NCI-H146 treated with DMSO at 0.1 percent for 48 hours (cell line): ENCODE data around the gene KLHL1.

Experiments
- DNase-seq: peaks from one replicate; lab custom pipeline; 2025; ENCODE audit not compliant: unreplicated experiment; lab: John Stamatoyannopoulos, UW

KLHL1 gene

DNA sequence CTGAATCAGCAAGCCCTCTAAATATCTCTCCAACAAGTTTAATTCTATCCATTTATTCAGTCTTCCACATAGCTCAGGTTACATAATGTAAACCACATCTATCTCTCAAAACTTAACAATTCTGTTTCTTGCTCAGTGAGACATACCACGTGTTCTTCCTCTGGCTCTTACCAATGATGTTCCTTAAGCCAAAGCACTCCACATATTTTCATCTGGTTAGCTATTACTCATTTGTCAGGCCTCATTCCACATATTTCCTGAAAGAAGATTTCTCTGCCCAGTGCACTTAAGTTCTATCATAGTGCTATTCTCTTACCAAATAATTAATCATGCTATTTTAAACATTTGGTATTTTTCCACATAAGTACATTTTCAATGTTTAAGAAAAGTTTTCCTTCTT lies 403.9 kb downstream of the KLHL1 start:
- DNase-seq, result no peak

DNA sequence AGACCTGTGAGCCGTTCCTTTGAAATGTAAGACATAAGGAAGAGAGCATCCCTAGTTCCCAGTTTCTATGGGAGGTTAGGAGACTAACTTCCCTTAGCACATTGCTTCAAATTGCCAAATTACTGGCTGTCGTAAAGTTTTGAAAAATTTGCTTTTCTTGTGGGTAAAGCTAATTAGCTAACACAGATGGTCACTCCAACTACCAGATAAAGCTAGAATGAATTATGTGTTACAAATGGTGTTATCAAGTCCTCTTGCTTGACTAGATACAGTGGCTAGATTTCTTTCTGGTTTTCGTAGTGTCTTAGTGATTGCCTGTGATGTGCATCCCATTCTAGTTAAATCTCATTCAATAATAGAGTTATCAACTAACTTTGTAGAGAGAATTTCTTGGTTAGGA lies 417.3 kb downstream of the KLHL1 start:
- no peak for DNase-seq

DNA sequence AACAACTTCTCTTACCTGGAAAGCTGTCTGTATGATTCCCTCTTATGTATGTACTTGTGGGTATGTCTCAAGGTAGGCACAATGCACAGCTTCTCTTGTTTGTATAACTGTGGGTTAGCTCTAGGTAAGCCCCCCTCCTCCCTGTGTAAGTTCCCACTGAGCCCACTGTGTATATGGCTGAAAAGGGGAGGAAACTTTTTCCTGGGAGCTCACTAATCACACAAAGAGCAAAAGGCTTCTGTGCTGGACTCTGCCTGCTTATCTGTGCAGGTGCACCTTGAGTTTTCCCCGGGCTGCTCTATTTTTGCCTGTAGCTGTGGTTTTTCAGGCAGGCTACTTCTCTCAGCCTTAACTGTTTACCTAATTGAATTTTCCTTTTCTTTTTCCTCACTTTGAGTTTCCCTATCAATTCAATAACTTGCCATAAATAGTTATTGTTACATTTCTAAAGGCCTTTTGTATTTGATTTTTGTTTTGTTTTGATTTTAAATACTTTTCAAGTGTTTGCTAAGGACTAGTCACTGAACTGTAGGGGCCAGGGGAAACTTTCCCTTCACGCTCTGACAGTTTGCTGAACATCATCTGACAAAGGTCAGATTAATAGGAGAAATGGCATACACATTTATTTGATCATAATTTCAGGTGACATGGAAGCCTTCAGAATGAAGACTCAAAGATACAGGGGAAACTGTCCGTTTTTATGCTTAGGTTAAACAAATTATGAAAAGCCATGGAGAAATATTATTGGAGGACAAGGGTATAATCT lies 424.1 kb downstream of the KLHL1 start:
- DNase-seq, result peak; percentile 52

DNA sequence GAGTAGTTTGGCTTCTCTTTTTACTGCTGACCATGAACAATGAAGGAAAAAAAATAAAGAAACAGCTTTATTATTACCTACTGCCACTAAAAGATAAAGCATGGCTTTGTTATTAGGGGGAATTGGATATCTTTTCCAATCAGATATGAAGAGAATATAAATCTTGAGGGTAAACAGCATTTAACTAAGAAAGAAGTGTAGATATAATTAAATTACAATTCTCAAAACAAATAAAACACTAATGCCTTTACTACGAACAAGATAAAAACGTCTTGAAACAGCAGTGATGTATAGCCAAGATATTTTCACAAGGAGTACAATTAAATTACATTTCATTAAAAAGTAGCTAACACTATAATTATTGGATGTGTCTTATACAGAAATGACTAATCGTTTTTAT lies 426.5 kb downstream of the KLHL1 start:
- no peak for DNase-seq

DNA sequence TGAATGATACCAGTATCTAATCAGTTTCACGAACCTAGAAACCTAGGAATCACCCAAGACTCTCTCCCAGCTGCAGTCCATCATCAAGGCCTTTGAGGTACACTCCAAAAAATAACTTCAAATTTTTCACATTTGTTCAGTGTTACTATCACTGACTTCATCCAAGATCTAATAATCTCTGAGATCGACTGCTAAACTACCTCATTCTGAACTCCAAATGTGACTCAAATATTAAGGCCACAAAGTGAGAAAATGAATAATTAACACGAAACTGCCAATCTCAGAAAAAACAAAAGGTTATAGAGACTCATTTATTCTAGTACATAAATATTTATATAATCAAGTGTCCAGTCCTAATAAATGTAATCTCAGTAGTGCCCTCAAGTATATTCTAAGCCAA lies 430.9 kb downstream of the KLHL1 start:
- DNase-seq, result no peak

DNA sequence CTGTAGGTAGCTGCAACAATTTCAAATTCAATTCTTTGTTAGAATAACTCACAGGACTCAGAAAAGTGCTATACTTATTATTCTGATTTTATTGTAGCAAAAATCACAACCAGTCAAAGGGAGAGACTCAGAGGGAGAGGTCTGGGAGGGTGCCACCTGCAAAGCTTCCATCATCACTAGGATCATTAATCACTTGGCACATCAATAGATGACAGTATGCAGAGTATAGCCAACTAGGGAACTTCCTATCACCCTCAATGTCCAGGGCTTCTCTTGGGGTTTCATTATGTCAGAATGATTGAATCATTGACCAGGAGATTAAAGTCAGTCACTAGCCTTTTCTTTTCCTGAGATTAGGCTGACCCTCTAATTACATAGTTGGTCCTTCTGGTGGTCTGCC lies 432.0 kb downstream of the KLHL1 start:
- DNase-seq, result no peak

DNA sequence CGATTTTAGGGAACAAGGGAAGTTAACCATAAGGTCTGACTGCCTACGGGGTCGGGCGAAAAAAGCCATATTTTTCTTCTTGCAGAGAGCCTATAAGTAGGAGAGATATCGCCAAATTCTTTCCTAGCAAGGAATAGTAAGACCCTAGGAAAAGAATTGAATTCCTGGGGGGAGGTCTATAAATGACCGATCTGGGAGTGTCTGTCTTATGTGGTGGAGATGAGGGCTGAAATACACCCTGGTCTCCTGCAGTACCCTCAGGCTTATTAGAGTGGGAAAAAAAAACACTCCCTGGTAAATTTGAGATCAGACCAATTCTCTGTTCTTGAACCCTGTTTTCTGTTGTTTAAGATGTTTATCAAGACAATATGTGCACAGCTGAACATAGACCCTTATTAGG lies 448.1 kb downstream of the KLHL1 start:
- DNase-seq, result no peak

DNA sequence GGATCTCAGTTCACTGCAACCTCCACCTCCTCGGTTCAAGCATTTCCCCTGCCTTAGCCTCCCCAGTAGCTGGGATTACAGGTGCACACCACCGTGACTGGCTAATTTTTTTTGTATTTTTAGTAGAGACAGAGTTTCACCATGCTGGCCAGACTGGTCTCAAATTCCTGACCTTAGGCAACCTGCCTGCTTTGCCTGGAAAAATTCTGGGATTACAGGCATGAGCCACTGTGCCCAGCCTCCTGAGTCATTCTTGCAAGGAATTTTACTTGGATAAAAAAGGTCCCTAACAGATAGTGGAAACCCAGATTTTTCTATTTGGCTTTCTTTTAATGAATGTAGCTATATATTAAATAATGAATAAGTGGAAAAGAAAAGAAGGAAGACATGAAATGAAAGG lies 450.6 kb downstream of the KLHL1 start:
- DNase-seq, result no peak

DNA sequence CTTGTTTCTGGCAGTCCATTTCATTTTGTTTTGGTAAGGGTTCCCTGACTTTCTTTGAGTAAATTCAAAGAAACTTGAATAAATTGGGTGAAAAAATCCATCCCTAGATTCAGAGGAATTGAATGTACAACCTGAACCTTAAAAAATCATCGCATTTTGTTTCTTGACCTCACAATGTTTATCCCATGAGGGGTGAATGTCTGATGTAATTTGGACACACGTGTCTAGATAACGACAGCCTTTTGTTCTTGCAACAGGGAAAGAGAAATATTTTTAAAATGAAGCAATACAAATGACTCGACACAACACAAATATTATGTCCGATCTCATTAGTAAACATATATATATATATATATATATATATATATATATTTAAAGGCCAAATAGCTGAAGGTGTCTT lies 453.9 kb downstream of the KLHL1 start:
- DNase-seq, result no peak
